ENCODE data around the gene ZNF319. TPM values are rescaled to one million over a fixed set of nuclear protein-coding genes. Genes with fewer than 3 reads are reported as not detected.

Gene ZNF319
- 12.0 to 18.2 TPM (median 17.4 TPM) in 5 replicates for total RNA-seq (2022; extraction: Qiagen RNA extraction)

GRCh38 chr16:57999971-58000705 lies at the start of gene ZNF319:
Gene ZNF319 (minus strand): TSS chr16:58000672. CDS start chr16:57998265, 2,407 bp downstream.

GRCh38 chr16:58025351-58026138 lies 25.1 kb upstream of the ZNF319 start, which contains the start of gene MMP15:
Gene MMP15 (plus strand): TSS chr16:58025754. CDS start chr16:58026351, 597 bp downstream.

GRCh38 chr16:58000706-58001676 lies 519 bp upstream of the ZNF319 start, which contains the start of gene USB1:
Gene USB1 (plus strand): TSS chr16:58001407. CDS start chr16:58001484, 77 bp downstream.

GRCh38 chr16:57970970-57971369 lies 29.5 kb downstream of the ZNF319 start, which contains the start of gene CNGB1:
Gene CNGB1 (minus strand): TSS chr16:57971128. CDS start chr16:57967286, 3,842 bp downstream.

Other genes starting within 250 kb of the ZNF319 start
- 144 to 205 TPM (median 203 TPM) in 5 replicates for gene KIFC3, start 198.2 kb downstream of the ZNF319 start, total RNA-seq (2022; extraction: Qiagen RNA extraction)
- gene CNGB1, start 29.5 kb downstream of the ZNF319 start, total RNA-seq (2022; extraction: Qiagen RNA extraction) = 0.07 to 0.45 TPM (median 0.16 TPM) in 5 replicates
- gene USB1, start 735 bp upstream of the ZNF319 start, total RNA-seq (2022; extraction: Qiagen RNA extraction) = 93.6 to 95.9 TPM (median 95.0 TPM) in 5 replicates
- 17.4 to 25.7 TPM (median 22.6 TPM) in 5 replicates for gene MMP15, start 25.1 kb upstream of the ZNF319 start, total RNA-seq (2022; extraction: Qiagen RNA extraction)
- 52.2 to 59.2 TPM (median 55.7 TPM) in 5 replicates for gene CFAP20, start 128.7 kb upstream of the ZNF319 start, total RNA-seq (2022; extraction: Qiagen RNA extraction)
- 49.8 to 67.3 TPM (median 51.6 TPM) in 5 replicates for gene CSNK2A2, start 197.4 kb upstream of the ZNF319 start, total RNA-seq (2022; extraction: Qiagen RNA extraction)